Measurements from ENCODE around the gene PRKCSH. TPM values are rescaled to one million over a fixed set of nuclear protein-coding genes. Genes with fewer than 3 reads are reported as not detected.

The PRKCSH gene
- 100 to 1,000 TPM; 260 to 264 TPM for total RNA-seq

GRCh38 chr19:11435057-11435832 is at the start of gene PRKCSH, which contains the start of gene ODAD3:
Gene PRKCSH (plus strand): TSS chr19:11435635. CDS start chr19:11436118, 483 bp downstream.
Gene ODAD3 (minus strand): TSS chr19:11435121. CDS start chr19:11435016, 105 bp downstream.
- Mint-ChIP-seq H3K27me3 (peaks cover 1% of the 10 kb centered on the region), H3K27ac (peak within 1 kb of the TSS; percentile 95), H3K36me3 (peaks cover 20% of the 10 kb centered on the region), H3K4me3 (peak within 1 kb of the TSS; percentile 99), H3K9me3 (no peaks in the 10 kb centered on the region), H3K4me1 (ENCODE audit: low read depth) (peaks cover 24% of the 10 kb centered on the region)
- intact Hi-C loops (cut with micrococcal nuclease): loop anchor here (1.0 to 5.0 kb wide), 5 partner anchors 13 to 143 kb away; no protein-coding TSS in a partner anchor
- ChIA-PET POLR2A (interaction anchor here (1.0 to 1.4 kb wide), 2 partner anchors 52 to 54 kb away, joined by 3 to 11 read pairs; no protein-coding TSS in a partner anchor), CTCF (interaction anchor here (0.6 to 2.8 kb wide), 10 partner anchors 13 to 898 kb away, joined by 3 to 18 read pairs (median 4); partner anchors contain the start of genes SWSAP1 and ZNF563)
- peak; percentile 99 for DNase-seq

GRCh38 chr19:11387162-11388034 is 48.0 kb upstream of the PRKCSH start:
- Mint-ChIP-seq H3K9me3 (peaks cover 3% of the 10 kb centered on the region), H3K4me3 (no peak overlapping the region), H3K27ac (no peak overlapping the region), H3K4me1 (ENCODE audit: low read depth) (peaks cover 11% of the 10 kb centered on the region), H3K27me3 (peaks cover 5% of the 10 kb centered on the region), H3K36me3 (no peaks in the 10 kb centered on the region)
- CTCF ChIA-PET: interaction anchor here (0.6 kb wide), 2 partner anchors 41 to 133 kb away, joined by 3 to 5 read pairs; no protein-coding TSS in a partner anchor
- intact Hi-C loops (cut with micrococcal nuclease): no loop called here
- DNase-seq: no peak
- POLR2A ChIA-PET: interaction anchor here (0.6 kb wide), 1 partner anchor 24 kb away, joined by 3 read pairs; no protein-coding TSS in a partner anchor

GRCh38 chr19:11390359-11390758 is 45.1 kb upstream of the PRKCSH start:
- Mint-ChIP-seq H3K4me3 (no peak overlapping the region), H3K36me3 (no peaks in the 10 kb centered on the region), H3K27me3 (peaks cover 3% of the 10 kb centered on the region), H3K27ac (no peak overlapping the region), H3K4me1 (ENCODE audit: low read depth) (peaks cover 6% of the 10 kb centered on the region), H3K9me3 (peaks cover 3% of the 10 kb centered on the region)
- ChIA-PET POLR2A (interaction anchor here (1.6 kb wide), 1 partner anchor 9 kb away, joined by 3 read pairs; no protein-coding TSS in a partner anchor), CTCF (interaction anchor here (2.5 kb wide), 1 partner anchor 9 kb away, joined by 9 read pairs; no protein-coding TSS in a partner anchor)
- intact Hi-C loops (cut with micrococcal nuclease): no loop called here
- DNase-seq: no peak

GRCh38 chr19:11390933-11391680 is 44.3 kb upstream of the PRKCSH start:
- H3K4me1 Mint-ChIP-seq (ENCODE audit: low read depth): peaks cover 6% of the 10 kb centered on the region
- no peak overlapping the region for H3K27ac Mint-ChIP-seq
- ChIA-PET CTCF (interaction anchor here (0.8 to 2.5 kb wide), 2 partner anchors 8 to 10 kb away, joined by 3 to 9 read pairs; no protein-coding TSS in a partner anchor), POLR2A (interaction anchor here (1.6 kb wide), 1 partner anchor 9 kb away, joined by 3 read pairs; no protein-coding TSS in a partner anchor)
- no peak for DNase-seq
- intact Hi-C loops (cut with micrococcal nuclease): no loop called here
- H3K36me3 Mint-ChIP-seq: no peaks in the 10 kb centered on the region
- H3K4me3 Mint-ChIP-seq: no peak overlapping the region
- H3K27me3 Mint-ChIP-seq: peaks cover 4% of the 10 kb centered on the region
- H3K9me3 Mint-ChIP-seq: peaks cover 3% of the 10 kb centered on the region

GRCh38 chr19:11397089-11397610 is 38.3 kb upstream of the PRKCSH start:
- H3K36me3 Mint-ChIP-seq: no peaks in the 10 kb centered on the region
- DNase-seq: no peak
- H3K27ac Mint-ChIP-seq: no peak overlapping the region
- no peak overlapping the region for H3K4me3 Mint-ChIP-seq
- intact Hi-C loops (cut with micrococcal nuclease): no loop called here
- no peaks in the 10 kb centered on the region for H3K4me1 Mint-ChIP-seq (ENCODE audit: low read depth)
- H3K9me3 Mint-ChIP-seq: no peaks in the 10 kb centered on the region
- CTCF ChIA-PET: no interaction called here
- POLR2A ChIA-PET: no interaction called here
- H3K27me3 Mint-ChIP-seq: peaks cover 6% of the 10 kb centered on the region

GRCh38 chr19:11399667-11400066 is 35.8 kb upstream of the PRKCSH start:
- no peak overlapping the region for H3K4me3 Mint-ChIP-seq
- intact Hi-C loops (cut with micrococcal nuclease): no loop called here
- DNase-seq: no peak
- no peaks in the 10 kb centered on the region for H3K36me3 Mint-ChIP-seq
- no peaks in the 10 kb centered on the region for H3K9me3 Mint-ChIP-seq
- no peaks in the 10 kb centered on the region for H3K4me1 Mint-ChIP-seq (ENCODE audit: low read depth)
- CTCF ChIA-PET: no interaction called here
- POLR2A ChIA-PET: no interaction called here
- no peak overlapping the region for H3K27ac Mint-ChIP-seq
- H3K27me3 Mint-ChIP-seq: peaks cover 6% of the 10 kb centered on the region

- peak overlapping the region; percentile 9 for H3K27ac Mint-ChIP-seq
- intact Hi-C loops (cut with micrococcal nuclease): no loop called here
- POLR2A ChIA-PET: no interaction called here
- H3K4me1 Mint-ChIP-seq (ENCODE audit: low read depth): no peaks in the 10 kb centered on the region
- H3K36me3 Mint-ChIP-seq: no peaks in the 10 kb centered on the region
- CTCF ChIA-PET: interaction anchor here (0.6 kb wide), 1 partner anchor 79 kb away, joined by 5 read pairs; no protein-coding TSS in a partner anchor
- peaks cover 2% of the 10 kb centered on the region for H3K27me3 Mint-ChIP-seq
- DNase-seq: no peak
- H3K9me3 Mint-ChIP-seq: no peaks in the 10 kb centered on the region
- no peak overlapping the region for H3K4me3 Mint-ChIP-seq
Observed at GRCh38 chr19:11400798-11401197, 34.6 kb upstream of the PRKCSH start.

- Mint-ChIP-seq H3K9me3 (no peaks in the 10 kb centered on the region), H3K27me3 (peaks cover 2% of the 10 kb centered on the region), H3K36me3 (no peaks in the 10 kb centered on the region), H3K4me1 (ENCODE audit: low read depth) (no peaks in the 10 kb centered on the region), H3K4me3 (no peak overlapping the region), H3K27ac (no peak overlapping the region)
- ChIA-PET CTCF (interaction anchor here (2.5 kb wide), 1 partner anchor 21 kb away, joined by 7 read pairs; no protein-coding TSS in a partner anchor), POLR2A (interaction anchor here (0.5 to 1.1 kb wide), 2 partner anchors 21 to 140 kb away, joined by 3 read pairs; no protein-coding TSS in a partner anchor)
- intact Hi-C loops (cut with micrococcal nuclease): no loop called here
- no peak for DNase-seq
Observed at GRCh38 chr19:11401808-11402543, 33.5 kb upstream of the PRKCSH start.

- ChIA-PET CTCF (interaction anchor here (1.1 kb wide), 1 partner anchor 78 kb away, joined by 3 read pairs; no protein-coding TSS in a partner anchor), POLR2A (no interaction called here)
- DNase-seq: no peak
- no peaks in the 10 kb centered on the region for H3K9me3 Mint-ChIP-seq
- no peaks in the 10 kb centered on the region for H3K4me1 Mint-ChIP-seq (ENCODE audit: low read depth)
- no peak overlapping the region for H3K27ac Mint-ChIP-seq
- intact Hi-C loops (cut with micrococcal nuclease): no loop called here
- H3K27me3 Mint-ChIP-seq: peaks cover 8% of the 10 kb centered on the region
- H3K36me3 Mint-ChIP-seq: no peaks in the 10 kb centered on the region
- no peak overlapping the region for H3K4me3 Mint-ChIP-seq
Observed at GRCh38 chr19:11404588-11405222, 30.7 kb upstream of the PRKCSH start.

Measured in activated CD4-positive, alpha-beta memory T cell treated with anti-CD3 and anti-CD28 coated beads for 36 hours (primary cell).